Left ventricle myocardium inferior (tissue), 1 donor: ENCODE measurements around the gene ESR1. TPM values are rescaled to one million over a fixed set of nuclear protein-coding genes. Genes with fewer than 3 reads are reported as not detected.

Source experiments
- DNase-seq: peaks from one replicate; pipeline ENCODE4 v3.0.0-alpha.2; 2020
- H3K27ac ChIP-seq: fragments of 200-600 bp; replicated peaks from 2 replicates; pipeline ENCODE4 v1.8.0; 2021
- H3K27me3 ChIP-seq: fragments of 200-600 bp; 2 replicates; pipeline ENCODE4 v1.8.0; 2021; ENCODE audit warnings: low read depth
- H3K36me3 ChIP-seq: fragments of 200-600 bp; 2 replicates; pipeline ENCODE4 v1.8.0; 2021
- H3K4me1 ChIP-seq: fragments of 200-600 bp; 2 replicates; pipeline ENCODE4 v1.8.0; 2021
- H3K4me3 ChIP-seq: fragments of 200-600 bp; 2 replicates; pipeline ENCODE4 v1.8.0; 2021; ENCODE audit warnings: mild to moderate bottlenecking, moderate library complexity
- H3K9me3 ChIP-seq: fragments of 200-600 bp; replicated peaks from 2 replicates; pipeline ENCODE4 v1.8.0; 2021
- CTCF ChIP-seq: fragments of 200-600 bp; IDR thresholded peaks from 2 replicates; pipeline ENCODE4 v1.8.0; 2021; ENCODE audit warnings: antibody characterized with exemption, mild to moderate bottlenecking, borderline replicate concordance
- intact Hi-C: fragments of 100-400 bp; cut with micrococcal nuclease; formaldehyde crosslinking; loops from one replicate; pipeline ENCODE4 v1.11.0; 2022
- total RNA-seq: library from RNA; stranded (reverse); fragmentation: NEBNext Ultra II Directional; extraction: Animal tissue kit (Norgen Biotek cat#: 25700); gene quantifications from one replicate; pipeline ENCODE4 v1.2.1, GENCODE V29; 2021
- donor health status: DM: no; HTN: yes; CAD: no; lungs with severe emphysema.

Gene ESR1
- total RNA-seq, 1 donor from 2014 or later: 1.6 TPM

GRCh38 chr6:151835396-151835795 lies 27.9 kb downstream of the ESR1 start:
- intact Hi-C loops: no loop called here
- Histone ChIP-seq H3K9me3 (no peaks in the 10 kb centered on the region), H3K27me3 (peaks cover 5% of the 10 kb centered on the region), H3K27ac (no peak overlapping the region), H3K4me1 (no peaks in the 10 kb centered on the region), H3K36me3 (no peaks in the 10 kb centered on the region), H3K4me3 (no peak overlapping the region)
- DNase-seq: no peak
- no peak for TF ChIP-seq CTCF

- no peak for DNase-seq
- TF ChIP-seq CTCF: no peak
- intact Hi-C loops: no loop called here
- no peaks in the 10 kb centered on the region for H3K36me3 ChIP-seq
- peaks cover 5% of the 10 kb centered on the region for H3K27me3 ChIP-seq
- no peaks in the 10 kb centered on the region for H3K9me3 ChIP-seq
- H3K4me3 ChIP-seq: no peak overlapping the region
- no peaks in the 10 kb centered on the region for H3K4me1 ChIP-seq
- no peak overlapping the region for H3K27ac ChIP-seq
Measured at GRCh38 chr6:151837223-151837622, 29.7 kb downstream of the ESR1 start.

GRCh38 chr6:151842816-151843215 lies 35.3 kb downstream of the ESR1 start:
- peaks cover 5% of the 10 kb centered on the region for H3K27me3 ChIP-seq
- H3K36me3 ChIP-seq: no peaks in the 10 kb centered on the region
- H3K4me3 ChIP-seq: no peak overlapping the region
- no peaks in the 10 kb centered on the region for H3K4me1 ChIP-seq
- no peak overlapping the region for H3K27ac ChIP-seq
- DNase-seq: no peak
- intact Hi-C loops: no loop called here
- H3K9me3 ChIP-seq: no peaks in the 10 kb centered on the region
- no peak for TF ChIP-seq CTCF

GRCh38 chr6:151847064-151847463 lies 39.6 kb downstream of the ESR1 start:
- no peaks in the 10 kb centered on the region for H3K9me3 ChIP-seq
- H3K4me1 ChIP-seq: no peaks in the 10 kb centered on the region
- TF ChIP-seq CTCF: no peak
- no peak overlapping the region for H3K27ac ChIP-seq
- intact Hi-C loops: no loop called here
- no peaks in the 10 kb centered on the region for H3K27me3 ChIP-seq
- H3K4me3 ChIP-seq: no peak overlapping the region
- DNase-seq: no peak
- no peaks in the 10 kb centered on the region for H3K36me3 ChIP-seq

GRCh38 chr6:151850479-151851003 lies 43.1 kb downstream of the ESR1 start:
- DNase-seq: no peak
- H3K4me1 ChIP-seq: no peaks in the 10 kb centered on the region
- no peak overlapping the region for H3K27ac ChIP-seq
- no peaks in the 10 kb centered on the region for H3K36me3 ChIP-seq
- intact Hi-C loops: no loop called here
- no peak for TF ChIP-seq CTCF
- no peaks in the 10 kb centered on the region for H3K27me3 ChIP-seq
- H3K9me3 ChIP-seq: no peaks in the 10 kb centered on the region
- no peak overlapping the region for H3K4me3 ChIP-seq
